ENCODE measurements around the gene NKAPL. TPM values are rescaled to one million over a fixed set of nuclear protein-coding genes. Genes with fewer than 3 reads are reported as not detected.

Gene NKAPL
- not detected for total RNA-seq

GRCh38 chr6:28258877-28259777 lies at the start of gene NKAPL:
Gene NKAPL (plus strand): TSS chr6:28259297. CDS start chr6:28259372, 75 bp downstream.
- H3K27ac Mint-ChIP-seq: peak within 1 kb of the TSS in 1 of 2 donors; percentile 67
- H3K9me3 Mint-ChIP-seq: peaks cover 12 to 19% of the 10 kb centered on the region in 2 donors
- peaks cover 20 to 21% of the 10 kb centered on the region in 2 donors for H3K36me3 Mint-ChIP-seq
- ATAC-seq (peak; percentile 16 to 68), DNase-seq (ENCODE audit: low spot score in 2 of 2) (peak; percentile 48 to 61)

GRCh38 chr6:28209753-28210535 lies 49.2 kb upstream of the NKAPL start:
- Mint-ChIP-seq H3K27ac (no peak overlapping the region), H3K9me3 (peaks cover 6 to 7% of the 10 kb centered on the region in 2 donors), H3K36me3 (peaks cover 7 to 35% of the 10 kb centered on the region in 2 donors)
- ATAC-seq (no peak), DNase-seq (ENCODE audit: low spot score in 2 of 2) (no peak)

- DNase-seq (ENCODE audit: low spot score in 2 of 2) (no peak), ATAC-seq (peak; percentile 23 to 27)
- H3K9me3 Mint-ChIP-seq: peaks cover 0 to 6% of the 10 kb centered on the region in 2 donors
- peak overlapping the region in 1 of 2 donors; percentile 59 for H3K27ac Mint-ChIP-seq
- peaks cover 7 to 32% of the 10 kb centered on the region in 2 donors for H3K36me3 Mint-ChIP-seq
Observed at GRCh38 chr6:28211840-28212509, 47.1 kb upstream of the NKAPL start.

GRCh38 chr6:28212510-28213212 lies 46.4 kb upstream of the NKAPL start:
- Mint-ChIP-seq H3K36me3 (peaks cover 0 to 27% of the 10 kb centered on the region in 2 donors), H3K27ac (peak overlapping the region; percentile 59 to 63), H3K9me3 (peaks cover 0 to 6% of the 10 kb centered on the region in 2 donors)
- peak; percentile 80 to 82 for ATAC-seq
- DNase-seq (ENCODE audit: low spot score in 2 of 2): peak; percentile 61 to 63

DNA sequence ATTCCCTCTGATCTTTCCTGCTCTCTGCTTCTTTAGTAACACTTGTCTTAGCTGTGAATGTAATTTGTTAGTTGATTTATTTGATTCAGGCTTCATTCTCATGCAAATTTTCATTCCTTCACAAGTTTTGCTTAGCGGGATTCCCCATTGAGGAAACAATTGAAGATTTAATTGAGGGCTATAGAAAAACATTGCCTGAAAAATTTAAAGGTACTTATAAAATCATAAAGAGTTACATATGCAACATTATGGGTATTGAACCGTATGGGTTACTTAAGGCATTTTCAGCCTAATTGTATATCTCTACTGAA lies 45.9 kb upstream of the NKAPL start:
- Mint-ChIP-seq H3K36me3 (peaks cover 0 to 23% of the 10 kb centered on the region in 2 donors), H3K9me3 (peaks cover 0 to 6% of the 10 kb centered on the region in 2 donors), H3K27ac (peak overlapping the region; percentile 59 to 85)
- ATAC-seq: no peak
- no peak for DNase-seq (ENCODE audit: low spot score in 2 of 2)

DNA sequence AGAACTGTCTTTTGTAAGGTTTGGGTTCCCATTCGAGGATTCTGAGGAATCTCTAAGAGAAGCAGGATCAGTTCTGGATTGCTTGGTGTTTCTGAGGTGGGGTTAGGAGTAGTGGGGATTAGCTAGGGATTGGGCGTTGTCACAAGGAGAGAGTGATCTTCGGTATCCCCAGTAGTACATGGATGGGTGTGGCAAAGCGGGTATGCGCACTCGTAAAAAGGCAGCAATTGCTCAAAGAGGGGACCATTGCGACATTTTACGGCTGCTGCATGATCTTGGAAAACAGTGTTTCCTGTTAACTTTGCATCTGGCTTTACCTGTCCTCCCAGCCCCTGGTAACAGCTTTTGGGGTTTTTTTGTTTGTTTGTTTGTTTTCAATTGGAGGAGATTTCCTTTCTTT lies 43.7 kb upstream of the NKAPL start:
- no peak for DNase-seq (ENCODE audit: low spot score in 2 of 2)
- H3K9me3 Mint-ChIP-seq: no peaks in the 10 kb centered on the region
- no peak for ATAC-seq
- peaks cover 0 to 15% of the 10 kb centered on the region in 2 donors for H3K36me3 Mint-ChIP-seq
- H3K27ac Mint-ChIP-seq: no peak overlapping the region

GRCh38 chr6:28217890-28218289 lies 41.2 kb upstream of the NKAPL start:
- peaks cover 0 to 2% of the 10 kb centered on the region in 2 donors for H3K9me3 Mint-ChIP-seq
- DNase-seq (ENCODE audit: low spot score in 2 of 2) (no peak), ATAC-seq (no peak)
- H3K27ac Mint-ChIP-seq: no peak overlapping the region
- H3K36me3 Mint-ChIP-seq: peaks cover 3 to 6% of the 10 kb centered on the region in 2 donors

DNA sequence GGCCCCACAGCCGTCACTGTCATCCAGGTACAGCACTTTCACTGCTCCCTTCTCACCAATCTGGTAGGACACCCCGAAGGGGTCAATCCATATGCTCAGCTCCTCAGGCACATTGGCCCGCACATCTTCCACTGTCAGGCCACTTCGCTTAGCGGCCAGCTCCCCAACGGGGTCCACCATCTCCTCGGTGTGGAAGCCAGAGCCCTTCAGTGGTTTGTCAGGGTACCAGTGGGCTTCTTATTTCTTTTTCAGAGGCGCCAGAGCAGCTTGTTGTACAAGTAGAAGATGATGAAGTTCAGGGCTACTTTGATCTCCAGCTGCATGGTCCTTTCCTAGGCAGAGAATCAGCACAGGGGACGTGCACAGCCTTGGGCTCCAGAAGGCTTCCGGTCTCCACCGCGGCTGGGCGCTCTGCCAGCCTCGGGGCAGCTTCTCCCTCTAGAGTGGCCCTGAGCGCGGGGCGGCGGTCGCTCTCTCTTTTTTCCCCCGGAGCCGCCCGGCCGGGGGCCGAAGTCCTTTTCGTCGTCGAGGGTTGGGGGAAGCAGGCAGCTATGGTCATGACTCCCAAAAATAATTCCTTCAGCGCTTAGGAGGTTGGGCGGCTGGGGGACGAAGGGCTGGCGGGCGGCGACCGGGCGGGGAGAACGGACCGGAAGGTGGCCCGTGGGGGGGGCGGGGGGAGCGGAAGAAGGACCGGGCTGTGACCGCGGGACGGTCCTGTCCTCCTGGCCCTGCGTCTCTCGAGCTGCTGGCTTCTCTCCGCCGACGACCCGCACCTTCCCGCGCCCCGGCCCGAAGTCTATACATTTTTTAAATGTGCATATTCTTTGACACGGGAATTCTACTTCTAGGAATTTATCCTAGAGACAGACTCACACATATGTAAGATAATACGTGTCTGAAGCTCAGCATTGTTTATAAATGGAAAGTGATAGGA lies 40.5 kb upstream of the NKAPL start:
- no peak for DNase-seq (ENCODE audit: low spot score in 2 of 2)
- peak; percentile 62 to 93 for ATAC-seq
- Mint-ChIP-seq H3K27ac (no peak overlapping the region), H3K9me3 (peaks cover 0 to 6% of the 10 kb centered on the region in 2 donors), H3K36me3 (peaks cover 8 to 11% of the 10 kb centered on the region in 2 donors)

DNA sequence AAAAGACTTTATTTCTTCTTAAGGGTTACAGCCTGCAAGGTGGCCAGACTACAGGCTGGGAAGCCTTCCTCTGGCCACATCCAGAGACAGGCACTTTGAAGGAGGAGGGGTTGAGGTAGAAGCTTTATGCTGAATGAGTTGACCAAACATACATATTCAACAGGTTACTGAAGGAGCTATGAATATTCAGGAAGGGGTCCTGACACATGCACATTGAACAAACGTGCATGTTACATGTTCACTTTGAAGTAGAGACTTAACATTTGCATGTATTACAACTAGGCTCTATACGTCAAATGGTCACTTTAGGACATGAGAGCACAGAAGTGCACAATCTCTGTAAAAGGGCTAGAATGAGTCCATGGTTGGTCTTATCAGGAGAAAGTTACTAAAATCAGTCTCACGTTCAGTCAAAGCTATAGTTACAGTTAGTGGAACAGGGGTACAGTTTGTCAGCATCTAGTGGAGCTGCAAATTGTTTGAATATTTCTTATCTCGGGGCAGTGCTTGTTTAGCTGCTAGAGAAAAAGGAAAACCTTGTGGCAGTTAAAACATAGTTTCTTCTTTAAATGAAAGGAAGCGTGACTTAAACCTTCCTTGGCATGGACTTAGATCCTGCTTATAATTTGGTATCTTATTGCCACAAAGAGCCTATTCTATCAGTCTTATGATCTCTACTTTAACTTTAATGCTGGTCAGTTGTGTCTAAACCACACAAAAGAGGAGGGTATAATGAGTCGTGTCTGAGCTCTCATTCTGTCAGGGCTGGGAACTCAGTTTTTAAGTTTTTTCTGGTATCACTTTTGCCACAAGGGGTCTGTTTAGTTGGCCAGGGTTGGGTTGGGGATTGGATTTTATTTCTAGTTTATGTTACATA lies 38.6 kb upstream of the NKAPL start:
- Mint-ChIP-seq H3K27ac (no peak overlapping the region), H3K9me3 (peaks cover 0 to 6% of the 10 kb centered on the region in 2 donors), H3K36me3 (peaks cover 8 to 13% of the 10 kb centered on the region in 2 donors)
- DNase-seq (ENCODE audit: low spot score in 2 of 2) (no peak), ATAC-seq (no peak)

GRCh38 chr6:28224131-28225055 lies 34.7 kb upstream of the NKAPL start:
- DNase-seq (ENCODE audit: low spot score in 2 of 2) (no peak), ATAC-seq (peak in 1 of 2 donors; percentile 22)
- H3K9me3 Mint-ChIP-seq: peaks cover 0 to 6% of the 10 kb centered on the region in 2 donors
- H3K27ac Mint-ChIP-seq: peak overlapping the region in 1 of 2 donors; percentile 91
- peaks cover 8 to 13% of the 10 kb centered on the region in 2 donors for H3K36me3 Mint-ChIP-seq

DNA sequence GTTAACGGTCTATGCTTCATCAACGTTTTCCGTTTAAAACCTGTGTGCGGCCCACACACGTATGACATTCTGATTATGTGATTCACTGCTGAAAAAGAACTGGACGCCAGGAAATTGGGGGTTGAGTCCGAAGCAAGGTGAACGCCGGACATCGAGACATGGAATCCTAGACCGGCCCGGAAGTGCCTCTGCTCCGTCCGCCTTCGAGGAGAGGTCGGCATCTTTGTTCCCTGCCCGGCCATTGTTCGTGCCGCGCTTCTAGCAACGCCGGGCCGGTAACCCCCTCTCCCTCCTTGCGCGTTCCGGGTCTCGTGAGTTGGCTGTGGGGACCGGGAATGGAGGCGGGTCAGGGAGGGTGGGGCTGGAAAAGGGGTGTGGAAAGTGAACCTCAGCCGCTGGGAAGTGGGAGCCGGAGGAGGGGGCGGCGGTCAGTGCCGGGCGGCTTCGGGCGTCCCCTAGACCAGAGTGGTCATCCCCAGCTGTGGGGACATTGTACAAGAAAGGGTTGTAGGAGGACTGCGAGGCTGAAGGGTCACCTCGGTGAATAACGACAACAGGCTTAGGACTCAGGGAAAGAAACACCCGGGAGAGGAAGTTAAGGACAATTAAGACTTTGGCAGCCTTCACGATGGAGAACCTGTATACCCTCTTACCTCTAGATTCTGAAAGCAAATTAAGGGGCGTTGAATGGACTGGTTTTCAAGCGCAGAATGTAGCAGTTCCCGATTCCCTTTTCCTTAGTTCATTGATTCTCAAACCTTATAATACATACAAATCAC lies 33.9 kb upstream of the NKAPL start, which contains the start of gene ZSCAN9:
Gene ZSCAN9 (plus strand): TSS at position 220 of the 779 bp plus-strand sequence. CDS start 1,810 bp downstream, outside the sequence.
- peak; percentile 73 to 74 for ATAC-seq
- H3K36me3 Mint-ChIP-seq: peaks cover 8 to 13% of the 10 kb centered on the region in 2 donors
- peak within 1 kb of the TSS in 1 of 2 donors; percentile 91 for H3K27ac Mint-ChIP-seq
- peaks cover 0 to 6% of the 10 kb centered on the region in 2 donors for H3K9me3 Mint-ChIP-seq
- DNase-seq (ENCODE audit: low spot score in 2 of 2): peak in 1 of 2 donors; percentile 44

DNA sequence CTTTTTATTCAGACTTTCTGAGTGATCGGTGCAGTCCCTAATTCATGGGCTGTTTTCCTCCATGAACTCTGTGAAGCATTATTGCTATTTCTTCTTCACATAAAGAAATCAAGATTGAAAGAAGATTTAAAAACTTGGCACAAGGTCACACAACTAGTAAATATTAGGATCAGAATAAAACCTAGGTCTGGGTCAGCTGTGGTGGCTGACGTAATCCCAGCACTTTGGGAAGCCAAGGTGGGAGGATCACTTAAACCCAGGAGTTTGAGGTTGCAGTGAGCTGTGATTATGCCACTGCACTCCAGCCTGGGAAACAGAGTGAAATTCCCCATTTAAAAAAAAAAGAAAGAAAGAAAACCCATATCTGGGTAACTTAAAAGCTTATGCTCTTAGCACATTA lies 32.6 kb upstream of the NKAPL start:
- no peak for DNase-seq (ENCODE audit: low spot score in 2 of 2)
- Mint-ChIP-seq H3K27ac (no peak overlapping the region), H3K36me3 (peaks cover 8 to 13% of the 10 kb centered on the region in 2 donors), H3K9me3 (peaks cover 0 to 6% of the 10 kb centered on the region in 2 donors)
- no peak for ATAC-seq

DNA sequence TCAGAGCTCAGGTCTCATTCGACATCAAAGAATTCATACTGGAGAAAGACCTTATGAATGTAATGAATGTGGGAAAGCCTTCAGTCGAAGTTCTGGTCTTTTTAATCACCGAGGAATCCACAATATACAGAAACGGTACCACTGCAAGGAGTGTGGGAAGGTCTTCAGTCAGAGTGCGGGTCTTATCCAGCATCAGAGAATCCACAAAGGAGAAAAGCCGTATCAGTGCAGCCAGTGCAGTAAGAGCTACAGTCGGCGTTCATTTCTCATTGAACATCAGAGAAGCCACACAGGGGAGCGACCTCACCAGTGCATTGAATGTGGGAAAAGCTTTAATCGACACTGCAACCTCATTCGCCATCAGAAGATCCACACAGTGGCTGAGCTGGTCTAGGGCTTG lies 26.3 kb upstream of the NKAPL start:
- H3K9me3 Mint-ChIP-seq: no peaks in the 10 kb centered on the region

More for the DNA sequence above, 26.3 kb upstream of the NKAPL start:
- ATAC-seq: no peak
- Mint-ChIP-seq H3K27ac (no peak overlapping the region), H3K36me3 (peaks cover 0 to 7% of the 10 kb centered on the region in 2 donors)
- DNase-seq (ENCODE audit: low spot score in 2 of 2): no peak
